Activated naive CD8-positive, alpha-beta T cell treated with anti-CD3 and anti-CD28 coated beads, Interleukin-2, amount 10 ng/mL, durations not matched to agents 7 days and 5 days (primary cell): ENCODE data around the gene LAMTOR5. TPM values are rescaled to one million over a fixed set of nuclear protein-coding genes. Genes with fewer than 3 reads are reported as not detected.

Experiments used
- ATAC-seq: fragments of 150-1000 bp; cut with Tn5 transposase; one replicate; pipeline ENCODE4 v1.10.0; 2021; ENCODE audit warnings: low read depth, moderate library complexity
- POLR2A ChIA-PET: fragments of 350-600 bp; sonication (Branson Sonifier 250); formaldehyde crosslinking; loops from one replicate; lab custom pipeline; 2021; ENCODE audit warnings: antibody characterized with exemption; lab: Charles Lee
- DNase-seq: peaks from one replicate; pipeline ENCODE4 v3.0.0; 2021
- H3K27ac Mint-ChIP-seq: one replicate; pipeline ENCODE4 v1.8.0; 2022; ENCODE audit warnings: mild to moderate bottlenecking, mixed read lengths
- H3K27me3 Mint-ChIP-seq: one replicate; pipeline ENCODE4 v1.8.0; 2022; ENCODE audit warnings: mild to moderate bottlenecking, moderate library complexity, mixed read lengths
- H3K36me3 Mint-ChIP-seq: one replicate; pipeline ENCODE4 v1.8.0; 2021; ENCODE audit warnings: mild to moderate bottlenecking, mixed read lengths
- H3K4me1 Mint-ChIP-seq: one replicate; pipeline ENCODE4 v1.8.0; 2021; ENCODE audit warnings: mixed read lengths
- H3K4me3 Mint-ChIP-seq: one replicate; pipeline ENCODE4 v1.8.0; 2022; ENCODE audit warnings: mild to moderate bottlenecking, moderate library complexity, mixed read lengths
- H3K9me3 Mint-ChIP-seq: one replicate; pipeline ENCODE4 v1.8.0; 2021; ENCODE audit warnings: mixed read lengths
- total RNA-seq, 2 experiments: library from RNA; stranded (reverse); gene quantifications; one replicate each; pipeline ENCODE4 v1.2.3, GENCODE V29; 2021

The LAMTOR5 gene
- total RNA-seq, 2 experiments from 2014 or later: 115 TPM

- Mint-ChIP-seq H3K36me3 (peaks cover 26% of the 10 kb centered on the region), H3K9me3 (no peaks in the 10 kb centered on the region), H3K27ac (no peak overlapping the region), H3K27me3 (no peaks in the 10 kb centered on the region), H3K4me3 (no peak overlapping the region), H3K4me1 (peaks cover 8% of the 10 kb centered on the region)
- DNase-seq (no peak), ATAC-seq (no peak)
- POLR2A ChIA-PET: no interaction called here
These were observed 45.6 kb downstream of the LAMTOR5 start for GRCh38 chr1:110361856-110362255.

- no peak overlapping the region for H3K27ac Mint-ChIP-seq
- DNase-seq (no peak), ATAC-seq (no peak)
- peaks cover 34% of the 10 kb centered on the region for H3K36me3 Mint-ChIP-seq
- POLR2A ChIA-PET: no interaction called here
- H3K9me3 Mint-ChIP-seq: no peaks in the 10 kb centered on the region
- H3K4me3 Mint-ChIP-seq: no peak overlapping the region
- H3K4me1 Mint-ChIP-seq: peaks cover 14% of the 10 kb centered on the region
- no peaks in the 10 kb centered on the region for H3K27me3 Mint-ChIP-seq
These were observed 47.1 kb downstream of the LAMTOR5 start for GRCh38 chr1:110360431-110360830.

GRCh38 chr1:110356379-110356778, 51.1 kb downstream of the LAMTOR5 start:
- no peak for ATAC-seq
- peaks cover 29% of the 10 kb centered on the region for H3K36me3 Mint-ChIP-seq
- no peak overlapping the region for H3K4me3 Mint-ChIP-seq
- H3K27me3 Mint-ChIP-seq: no peaks in the 10 kb centered on the region
- POLR2A ChIA-PET: interaction anchor here (0.8 kb wide), 1 partner anchor 11 kb away, joined by 3 read pairs; no protein-coding TSS in a partner anchor
- H3K9me3 Mint-ChIP-seq: no peaks in the 10 kb centered on the region
- DNase-seq: no peak
- H3K27ac Mint-ChIP-seq: no peak overlapping the region
- peaks cover 22% of the 10 kb centered on the region for H3K4me1 Mint-ChIP-seq

GRCh38 chr1:110355321-110355720, 52.2 kb downstream of the LAMTOR5 start:
- Mint-ChIP-seq H3K4me3 (no peak overlapping the region), H3K9me3 (no peaks in the 10 kb centered on the region), H3K4me1 (peaks cover 28% of the 10 kb centered on the region), H3K27ac (no peak overlapping the region), H3K27me3 (no peaks in the 10 kb centered on the region), H3K36me3 (peaks cover 25% of the 10 kb centered on the region)
- POLR2A ChIA-PET: no interaction called here
- no peak for ATAC-seq
- no peak for DNase-seq

Other genes starting within 250 kb of the LAMTOR5 start
- 1 to 10 TPM; 8.9 to 9.0 TPM for gene KCNC4, start 197.4 kb downstream of the LAMTOR5 start, total RNA-seq
- gene RBM15, start 68.3 kb downstream of the LAMTOR5 start, total RNA-seq: 10 to 100 TPM; 80.3 to 80.6 TPM
- under 1 TPM; 0.23 to 0.33 TPM for gene SLC16A4, start 16.7 kb downstream of the LAMTOR5 start, total RNA-seq
- gene PROK1, start 43.5 kb upstream of the LAMTOR5 start, total RNA-seq: not detected
- gene KCNA10, start 111.5 kb upstream of the LAMTOR5 start, total RNA-seq: not detected
- 1 to 10 TPM; 1.1 to 1.6 TPM for gene KCNA2, start 198.7 kb upstream of the LAMTOR5 start, total RNA-seq